Upper lobe of right lung (tissue), 1 donor: ENCODE results near the gene MTHFS. TPM values are rescaled to one million over a fixed set of nuclear protein-coding genes. Genes with fewer than 3 reads are reported as not detected.

ENCODE experiments used
- ATAC-seq: fragments of 200-7000 bp; cut with Tn5 transposase; one replicate; pipeline ENCODE4 v1.9.1; 2020; ENCODE audit warnings: mild to moderate bottlenecking, moderate library complexity
- DNase-seq: peaks from one replicate; pipeline ENCODE4 v3.0.0-alpha.2; 2020
- H3K27ac ChIP-seq: fragments of 200-600 bp; one replicate; pipeline ENCODE4 v1.8.0; 2022
- H3K27me3 ChIP-seq: fragments of 200-600 bp; one replicate; pipeline ENCODE4 v1.8.0; 2022; ENCODE audit warnings: mild to moderate bottlenecking
- H3K36me3 ChIP-seq: fragments of 200-600 bp; one replicate; pipeline ENCODE4 v1.8.0; 2022
- H3K4me1 ChIP-seq: fragments of 200-600 bp; one replicate; pipeline ENCODE4 v1.8.0; 2022
- H3K4me3 ChIP-seq: fragments of 200-600 bp; one replicate; pipeline ENCODE4 v1.8.0; 2022; ENCODE audit warnings: mild to moderate bottlenecking
- H3K9me3 ChIP-seq: fragments of 200-600 bp; one replicate; pipeline ENCODE4 v1.8.0; 2022
- CTCF ChIP-seq: fragments of 200-600 bp; IDR thresholded peaks from one replicate; pipeline ENCODE4 v1.8.0; 2022; ENCODE audit warnings: antibody characterized with exemption
- intact Hi-C: fragments of 100-400 bp; cut with DNase I; formaldehyde crosslinking; loops from one replicate; pipeline ENCODE4 v1.11.0; 2022
- total RNA-seq: library from RNA; stranded (reverse); fragmentation: NEBNext Ultra II Directional; extraction: Animal tissue kit (Norgen Biotek cat#: 25700); gene quantifications from one replicate; pipeline ENCODE4 v1.2.1, GENCODE V29; 2021
- donor health status: DM: no; HTN: yes; CAD: no; lungs with severe emphysema.

The MTHFS gene
- total RNA-seq, 1 donor from 2014 or later = 40.4 TPM

- H3K27me3 ChIP-seq = no peaks in the 10 kb centered on the region
- no peaks in the 10 kb centered on the region for H3K4me1 ChIP-seq
- H3K4me3 ChIP-seq = no peak overlapping the region
- no peak overlapping the region for H3K27ac ChIP-seq
- DNase-seq = no peak
- ATAC-seq = no peak
- TF ChIP-seq CTCF = no peak
- no peaks in the 10 kb centered on the region for H3K36me3 ChIP-seq
- intact Hi-C loops = no loop called here
- H3K9me3 ChIP-seq = no peaks in the 10 kb centered on the region
Measured at GRCh38 chr15:79824136-79824701, 72.6 kb downstream of the MTHFS start.

- Histone ChIP-seq H3K9me3 (no peaks in the 10 kb centered on the region), H3K27me3 (no peaks in the 10 kb centered on the region), H3K36me3 (no peaks in the 10 kb centered on the region), H3K4me1 (no peaks in the 10 kb centered on the region), H3K27ac (no peak overlapping the region), H3K4me3 (no peak overlapping the region)
- intact Hi-C loops = no loop called here
- no peak for TF ChIP-seq CTCF
- no peak for DNase-seq
- ATAC-seq = peak; percentile 72
Measured at GRCh38 chr15:79820820-79821219, 76.0 kb downstream of the MTHFS start.

GRCh38 chr15:79820176-79820575 is 76.6 kb downstream of the MTHFS start:
- no peaks in the 10 kb centered on the region for H3K4me1 ChIP-seq
- H3K4me3 ChIP-seq = no peak overlapping the region
- no peak for ATAC-seq
- no peaks in the 10 kb centered on the region for H3K27me3 ChIP-seq
- TF ChIP-seq CTCF = no peak
- no peaks in the 10 kb centered on the region for H3K36me3 ChIP-seq
- H3K27ac ChIP-seq = no peak overlapping the region
- DNase-seq = no peak
- intact Hi-C loops = no loop called here
- H3K9me3 ChIP-seq = no peaks in the 10 kb centered on the region

GRCh38 chr15:79816571-79816970 is 80.2 kb downstream of the MTHFS start:
- no peak for DNase-seq
- Histone ChIP-seq H3K27ac (no peak overlapping the region), H3K4me1 (peaks cover 10% of the 10 kb centered on the region), H3K9me3 (no peaks in the 10 kb centered on the region), H3K4me3 (no peak overlapping the region), H3K36me3 (no peaks in the 10 kb centered on the region), H3K27me3 (no peaks in the 10 kb centered on the region)
- no peak for TF ChIP-seq CTCF
- intact Hi-C loops = no loop called here
- ATAC-seq = no peak

- Histone ChIP-seq H3K36me3 (no peaks in the 10 kb centered on the region), H3K27ac (no peak overlapping the region), H3K9me3 (no peaks in the 10 kb centered on the region), H3K27me3 (no peaks in the 10 kb centered on the region), H3K4me3 (no peak overlapping the region), H3K4me1 (peaks cover 11% of the 10 kb centered on the region)
- ATAC-seq = no peak
- TF ChIP-seq CTCF = no peak
- intact Hi-C loops = no loop called here
- no peak for DNase-seq
Measured at GRCh38 chr15:79815468-79815867, 81.3 kb downstream of the MTHFS start.

GRCh38 chr15:79812541-79812940 is 84.3 kb downstream of the MTHFS start:
- no peaks in the 10 kb centered on the region for H3K9me3 ChIP-seq
- H3K4me3 ChIP-seq = no peak overlapping the region
- no peak for TF ChIP-seq CTCF
- no peak for DNase-seq
- H3K4me1 ChIP-seq = peaks cover 11% of the 10 kb centered on the region
- H3K27me3 ChIP-seq = no peaks in the 10 kb centered on the region
- intact Hi-C loops = no loop called here
- no peak for ATAC-seq
- H3K36me3 ChIP-seq = no peaks in the 10 kb centered on the region
- H3K27ac ChIP-seq = no peak overlapping the region
